ELF-1 (cell line): Measurements from ENCODE around the gene NUDT1.
A peak's percentile ranks its signal among the peaks of the same experiment; 100 is the strongest.

Experiments used
- DNase-seq: peaks from one replicate; pipeline ENCODE4 v3.0.0-alpha.2; 2016; ENCODE audit warnings: low read depth, low spot score

The NUDT1 gene

GRCh38 chr7:2241580-2242540 lies at the start of gene NUDT1, which contains the start of gene MRM2:
NUDT1 (plus strand) TSS chr7:2242226; CDS start chr7:2244575, 2,349 bp downstream.
MRM2 (minus strand) TSS chr7:2242205; CDS start chr7:2242169, 36 bp downstream.
- DNase-seq: peak; percentile 85

DNA sequence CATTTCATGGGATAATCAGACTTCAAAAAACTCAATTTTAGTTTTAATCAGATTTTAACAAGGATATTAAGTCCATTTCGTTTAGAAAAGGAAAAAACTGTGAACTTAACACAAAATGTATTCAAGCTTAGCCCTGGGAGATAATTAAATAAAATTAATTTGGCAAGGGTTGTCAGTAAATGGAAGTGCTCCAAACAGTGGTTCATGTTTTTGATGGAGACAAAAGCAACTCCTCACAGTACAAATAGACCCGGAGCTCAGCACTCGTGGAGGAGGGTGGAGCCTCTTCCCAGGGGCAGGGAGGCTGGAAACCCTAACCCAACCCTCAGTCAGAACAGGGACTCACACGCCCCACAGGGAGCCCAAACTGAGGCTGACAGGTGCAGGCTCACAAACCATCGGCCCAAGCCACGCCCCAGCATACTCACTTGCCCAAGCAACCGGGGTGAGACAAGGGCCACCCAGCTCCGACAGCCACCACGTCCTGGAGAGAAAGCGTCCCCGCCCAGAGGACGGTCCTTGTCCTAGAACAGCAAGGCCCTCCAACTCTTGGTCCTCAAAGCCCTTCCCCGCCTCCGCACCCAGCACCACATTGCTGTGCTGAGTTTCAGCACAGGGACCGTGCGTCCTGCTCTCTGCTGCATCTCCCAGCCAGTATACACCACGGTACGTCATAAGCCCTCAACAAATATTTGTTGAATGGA lies 49.0 kb upstream of the NUDT1 start:
- DNase-seq: no peak

DNA sequence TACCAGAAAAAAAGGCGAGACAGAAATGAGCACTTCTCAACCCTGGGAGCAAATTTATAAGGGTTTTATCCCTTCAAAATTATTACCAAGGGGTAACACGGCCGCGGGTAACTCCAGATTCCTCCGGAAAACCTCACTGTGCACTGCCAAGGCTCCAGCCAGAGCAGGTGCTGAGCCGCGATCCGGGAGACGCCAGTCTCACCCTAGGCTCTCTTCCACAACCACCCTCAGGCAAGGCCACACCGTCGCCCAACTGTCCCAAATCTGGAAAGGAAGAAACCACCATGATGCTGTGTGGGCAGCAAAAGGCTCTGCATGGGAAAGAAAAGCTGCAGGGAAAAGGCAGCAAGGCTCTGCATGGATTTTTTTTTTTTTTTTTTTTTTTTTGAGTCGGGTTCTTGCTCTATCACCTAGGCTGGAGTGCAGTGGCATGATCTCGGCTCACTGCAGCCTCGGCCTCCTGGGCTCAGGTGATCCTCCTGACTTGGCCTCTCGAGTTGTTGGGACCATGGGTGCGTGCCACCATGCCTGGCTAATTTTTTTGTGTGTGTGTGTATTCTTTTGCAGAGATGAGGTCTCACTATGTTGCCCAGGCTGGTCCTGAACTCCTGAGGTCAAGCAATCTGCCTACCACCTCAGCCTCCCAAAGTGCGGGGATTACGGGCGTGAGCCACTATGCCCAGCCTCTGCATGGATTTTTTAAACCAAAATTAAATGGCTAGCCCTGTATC lies 48.3 kb upstream of the NUDT1 start:
- no peak for DNase-seq

GRCh38 chr7:2195400-2196246 lies 46.4 kb upstream of the NUDT1 start:
- DNase-seq: no peak

DNA sequence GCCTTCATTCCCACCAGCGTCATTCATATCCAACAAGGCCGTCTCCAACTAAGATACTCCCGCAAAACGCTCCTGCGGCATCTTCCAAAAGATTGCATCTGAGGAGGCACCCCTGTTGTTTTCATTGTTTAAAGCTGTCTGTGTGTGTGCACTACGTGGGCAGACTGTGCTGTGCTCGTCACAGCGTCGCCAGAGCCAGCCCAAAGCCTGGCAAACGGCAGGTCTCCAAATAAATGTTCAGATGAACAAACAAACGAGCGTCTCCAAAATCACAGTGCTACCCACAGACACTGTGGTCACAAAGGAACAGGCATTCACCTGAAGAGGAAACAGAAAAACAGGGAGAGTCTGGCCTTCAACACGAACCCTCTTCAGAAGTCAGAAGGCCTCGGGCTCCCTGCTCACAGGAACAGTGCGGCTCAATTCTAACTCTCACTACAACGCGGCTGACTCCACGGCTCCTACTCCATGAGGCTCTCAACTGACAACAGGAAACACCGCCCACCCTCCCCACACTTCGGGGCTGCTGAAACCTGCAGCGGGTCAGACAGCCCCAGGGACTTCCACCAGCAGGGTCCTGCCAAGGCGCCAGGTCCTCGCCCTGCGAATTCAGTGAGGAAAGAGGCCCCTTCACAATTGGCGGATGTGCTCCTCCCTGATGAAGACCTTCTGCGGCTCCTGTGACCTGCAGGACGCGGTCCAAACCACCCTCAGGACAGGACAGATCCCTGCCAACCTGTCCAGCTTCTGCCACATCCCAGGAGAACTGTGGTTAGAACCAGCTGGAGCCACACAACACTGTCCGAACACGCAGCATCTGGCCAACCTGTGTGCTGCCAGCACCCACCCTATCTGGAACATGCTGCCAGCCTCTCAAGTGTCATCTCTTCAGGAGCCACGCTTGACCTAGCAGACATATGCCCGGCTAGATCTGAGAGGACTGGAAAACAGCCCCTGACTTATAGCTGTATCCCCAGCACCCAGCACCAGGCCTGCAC lies 45.3 kb upstream of the NUDT1 start:
- no peak for DNase-seq

DNA sequence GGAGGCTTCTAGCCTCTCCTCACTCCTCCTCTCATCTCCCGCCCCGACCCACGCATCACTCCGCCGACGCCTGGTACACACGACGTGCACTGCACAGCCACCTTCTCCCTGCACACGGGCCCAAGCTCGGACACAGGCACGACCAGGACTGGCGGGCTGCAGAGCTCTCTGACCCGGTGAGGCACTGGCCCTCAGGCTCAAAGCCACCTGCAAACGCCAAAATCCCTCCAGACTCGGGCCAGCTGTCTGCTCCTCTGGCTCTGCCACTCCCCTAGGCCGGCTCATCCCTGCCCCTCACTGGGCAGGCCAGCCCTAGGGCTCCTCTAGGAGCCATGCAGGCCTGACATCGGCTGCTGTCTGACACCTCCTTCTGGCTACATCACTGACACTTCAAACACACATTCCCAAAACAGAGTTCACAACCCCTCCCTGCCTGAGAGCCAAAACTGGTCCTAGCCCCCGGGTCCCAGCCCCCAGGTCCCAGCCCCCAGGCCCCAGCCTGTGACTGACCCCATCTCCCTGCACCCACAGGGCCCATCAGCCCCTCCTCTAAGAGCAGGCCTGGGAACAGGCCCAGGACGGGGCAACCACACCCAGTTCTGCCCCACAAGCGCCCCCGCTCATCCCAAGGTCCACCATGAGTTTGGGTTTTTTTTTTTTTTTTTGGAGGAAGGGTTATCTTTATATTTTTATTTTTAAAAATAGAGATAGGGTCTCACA lies 44.4 kb upstream of the NUDT1 start:
- DNase-seq: no peak

DNA sequence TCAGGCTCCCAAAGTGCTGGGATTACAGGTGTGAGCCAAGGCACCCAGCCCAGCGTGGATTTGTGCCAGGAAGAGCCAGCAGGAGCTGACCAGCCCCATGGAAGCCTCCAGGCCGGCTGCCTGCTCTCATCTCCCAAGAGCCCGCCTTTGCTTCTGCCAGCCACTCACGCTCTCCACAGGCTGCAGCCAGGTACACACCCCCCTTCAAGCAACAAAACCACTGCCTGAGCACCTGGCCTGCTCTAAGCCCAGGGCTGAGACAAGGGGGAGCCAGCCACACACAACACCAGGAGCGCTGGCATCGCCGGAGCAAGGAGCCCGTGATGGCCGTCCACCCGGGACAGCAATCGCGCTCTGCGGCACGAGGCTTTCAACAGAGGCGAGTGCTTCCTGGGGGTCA lies 43.8 kb upstream of the NUDT1 start:
- no peak for DNase-seq

GRCh38 chr7:2198760-2199159 lies 43.3 kb upstream of the NUDT1 start:
- DNase-seq: no peak

DNA sequence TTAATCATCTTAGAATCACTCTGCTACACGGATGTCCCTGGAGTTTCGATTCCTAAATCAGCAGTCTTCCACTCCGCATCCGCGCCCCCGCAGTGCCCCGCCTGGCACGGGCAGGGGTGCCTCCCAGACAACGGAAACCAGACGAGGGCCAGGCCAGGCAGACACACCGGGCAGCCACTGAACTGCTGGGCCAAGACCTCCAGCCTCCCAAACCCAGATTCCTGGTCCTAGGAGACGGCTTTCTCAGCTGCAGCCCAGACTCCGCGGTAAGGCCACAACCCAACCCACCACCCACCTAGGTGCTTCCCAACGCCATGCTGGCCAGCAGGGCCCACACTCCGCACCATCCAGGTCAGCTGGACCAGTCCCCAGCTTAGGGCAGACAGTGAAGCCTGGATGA lies 42.5 kb upstream of the NUDT1 start:
- no peak for DNase-seq

DNA sequence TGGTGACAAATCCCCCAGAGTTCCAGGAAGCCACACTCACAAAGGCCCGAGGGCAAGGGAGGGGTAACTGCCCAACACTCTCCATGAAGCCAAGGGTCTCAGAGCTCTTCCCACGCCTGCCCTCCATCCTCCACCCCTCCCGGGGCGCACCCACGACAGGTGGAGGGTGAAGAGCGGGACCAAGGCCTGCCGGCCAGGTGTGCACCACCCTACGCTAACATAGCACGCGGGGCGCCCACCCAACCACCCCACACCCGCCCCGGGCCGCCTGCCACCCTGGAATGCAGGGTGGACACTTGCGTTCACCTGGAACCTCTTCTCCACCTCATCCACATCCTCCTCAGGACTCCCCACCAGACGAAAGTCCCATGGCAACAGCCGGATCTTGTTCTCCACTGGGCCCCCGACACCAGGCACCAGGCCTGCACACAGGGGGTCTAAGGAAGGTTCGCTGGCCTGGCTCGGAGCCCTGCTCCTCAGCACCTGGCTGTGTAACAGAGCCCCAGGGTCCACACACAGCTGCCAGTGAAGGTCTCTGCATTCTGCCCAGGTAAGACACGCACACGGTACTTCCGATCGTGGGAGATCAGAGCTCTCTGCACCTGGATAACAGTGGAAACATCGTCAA lies 42.0 kb upstream of the NUDT1 start:
- DNase-seq: no peak

GRCh38 chr7:2200584-2200980 lies 41.4 kb upstream of the NUDT1 start:
- DNase-seq: no peak

DNA sequence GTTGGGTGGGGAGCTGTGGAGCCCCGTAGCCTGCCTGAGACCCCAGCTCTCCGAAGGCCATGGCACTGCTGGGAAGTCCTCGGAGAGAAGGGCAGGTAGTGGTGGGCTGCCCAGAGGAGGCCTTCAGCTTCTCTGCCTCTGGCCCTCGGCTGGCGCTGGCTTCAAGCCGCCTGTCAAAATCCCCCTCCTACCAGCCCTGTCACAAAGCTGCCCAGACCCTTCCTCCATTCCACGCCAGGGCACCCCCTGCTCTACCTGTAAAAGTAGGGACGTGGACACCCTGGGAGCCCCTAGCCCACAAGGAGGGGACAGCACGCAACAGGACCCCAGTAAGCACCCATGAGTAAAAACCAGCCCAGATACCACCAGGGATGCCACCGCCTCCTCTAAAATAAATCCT lies 40.9 kb upstream of the NUDT1 start:
- no peak for DNase-seq

DNA sequence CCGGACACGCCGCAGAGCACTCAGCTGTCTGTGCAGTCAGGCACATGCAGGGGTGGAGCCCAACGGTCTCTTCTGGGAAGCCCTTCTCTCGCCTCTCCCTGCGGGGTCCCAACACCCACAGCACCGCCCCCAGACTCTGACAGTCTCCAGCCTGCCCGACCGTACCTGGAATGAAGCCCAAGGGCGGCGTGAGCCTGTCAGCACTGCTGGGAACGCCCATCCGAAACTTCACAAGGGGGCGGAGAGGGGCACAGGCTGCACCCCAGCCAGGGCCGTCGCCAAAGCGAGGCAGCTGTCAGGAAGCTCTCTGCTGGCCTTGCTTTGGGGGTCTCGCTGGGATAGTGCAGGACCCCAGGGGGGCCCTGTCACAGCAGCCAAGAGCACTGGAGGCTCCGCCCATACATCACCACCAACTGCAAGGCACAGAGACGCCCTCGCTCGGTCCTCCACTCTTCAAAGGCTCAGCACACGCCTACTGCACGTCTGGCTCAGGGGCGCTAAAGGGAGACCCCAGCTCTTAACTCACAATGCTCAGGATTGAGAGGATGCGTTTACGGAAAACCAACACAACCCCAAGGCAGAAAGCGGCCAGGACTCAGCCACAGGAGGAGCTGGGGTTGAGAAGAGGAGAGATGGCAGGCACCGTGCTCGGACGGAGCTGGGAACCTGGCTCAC lies 40.2 kb upstream of the NUDT1 start:
- no peak for DNase-seq

DNA sequence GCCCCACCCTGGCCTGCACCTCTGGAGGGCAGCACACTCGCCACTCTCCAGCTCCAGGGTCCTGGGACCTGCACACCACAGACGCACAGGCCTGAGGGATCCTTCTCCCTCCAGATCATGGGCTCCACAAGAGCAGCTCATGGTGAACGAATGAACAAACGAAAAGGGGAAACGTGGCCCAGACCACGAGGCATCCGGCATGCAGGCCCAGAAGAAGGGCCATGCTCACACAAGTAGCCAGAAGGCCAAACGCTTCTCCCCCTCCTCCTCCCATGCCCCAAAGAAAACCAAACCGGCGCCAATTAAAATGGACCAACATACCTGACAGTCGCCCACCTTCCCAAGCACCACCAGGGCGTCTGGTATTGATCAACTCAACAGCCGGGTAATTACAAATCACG lies 39.7 kb upstream of the NUDT1 start:
- peak; percentile 44 for DNase-seq

GRCh38 chr7:2202901-2203765 lies 38.9 kb upstream of the NUDT1 start:
- DNase-seq: no peak

DNA sequence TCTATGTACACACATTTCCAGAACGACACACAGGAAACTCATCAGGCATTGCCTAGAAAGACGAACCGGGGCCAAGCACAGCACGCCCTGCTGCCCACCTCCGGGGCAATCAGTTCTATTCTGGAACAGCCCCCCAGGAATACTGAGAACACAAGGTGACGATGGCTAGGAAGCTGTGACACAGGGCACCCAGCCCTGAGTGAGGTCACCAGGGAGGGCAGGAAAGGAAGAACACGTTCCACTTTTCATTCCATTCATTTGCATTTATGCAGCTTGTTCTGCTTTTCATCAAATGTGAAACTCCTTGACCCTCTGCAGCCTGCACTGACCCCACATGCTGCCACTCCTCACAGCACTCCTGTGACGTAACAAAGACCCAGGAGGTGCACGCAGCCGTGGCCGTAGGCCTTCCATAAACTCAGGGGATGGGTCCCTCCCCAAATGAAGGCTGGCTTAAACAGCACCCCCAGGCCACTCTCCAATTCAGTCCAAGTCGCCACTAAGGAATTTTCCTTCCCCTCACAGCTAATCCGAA lies 38.2 kb upstream of the NUDT1 start:
- peak; percentile 30 for DNase-seq

- no peak for DNase-seq
Measured at GRCh38 chr7:2204446-2204845, 37.6 kb upstream of the NUDT1 start.
